Endodermal cell (in vitro differentiated cells): Measurements from ENCODE around the gene CSNK2A1. TPM values are rescaled to one million over a fixed set of nuclear protein-coding genes. Genes with fewer than 3 reads are reported as not detected.

Experiments used
- DNase-seq: peaks from one replicate; pipeline ENCODE4 v3.0.0-alpha.2; 2017
- H3K27ac ChIP-seq: 2 replicates; pipeline ENCODE4 v1.5.1; 2013; ENCODE audit warnings: mild to moderate bottlenecking, low read depth, low read length, moderate library complexity
- H3K27me3 ChIP-seq: 2 replicates; pipeline ENCODE4 v1.6.1; 2013; ENCODE audit warnings: mild to moderate bottlenecking, low read length, moderate library complexity; ENCODE audit not compliant: insufficient read depth, control insufficient read depth, poor library complexity, severe bottlenecking
- H3K36me3 ChIP-seq: 2 replicates; pipeline ENCODE4 v1.7.0; 2013; ENCODE audit warnings: mild to moderate bottlenecking, low read length, moderate library complexity; ENCODE audit not compliant: control insufficient read depth, insufficient read depth
- H3K4me1 ChIP-seq: one replicate; pipeline ENCODE4 v1.7.0; 2013; ENCODE audit warnings: low read length; ENCODE audit not compliant: control insufficient read depth, insufficient read depth
- H3K4me3 ChIP-seq: 2 replicates; pipeline ENCODE4 v1.5.1; 2013; ENCODE audit warnings: mild to moderate bottlenecking, low read length, moderate library complexity
- H3K9ac ChIP-seq: 2 replicates; pipeline ENCODE4 v1.6.1; 2013; ENCODE audit warnings: mild to moderate bottlenecking, low read length, moderate library complexity; ENCODE audit not compliant: poor library complexity, severe bottlenecking; ENCODE audit errors: extremely low read depth
- H3K9me3 ChIP-seq: 2 replicates; pipeline ENCODE4 v1.6.1; 2013; ENCODE audit warnings: mild to moderate bottlenecking, low read length, moderate library complexity; ENCODE audit not compliant: control insufficient read depth
- H3K27ac Mint-ChIP-seq: 2 replicates; pipeline ENCODE4 v1.8.0; 2020; ENCODE audit warnings: mixed read lengths
- H3K27me3 Mint-ChIP-seq: 2 replicates; pipeline ENCODE4 v1.8.0; 2021; ENCODE audit warnings: mild to moderate bottlenecking, mixed read lengths; ENCODE audit not compliant: insufficient read depth
- H3K36me3 Mint-ChIP-seq: 2 replicates; pipeline ENCODE4 v1.8.0; 2020; ENCODE audit warnings: low read depth, mixed read lengths
- H3K4me1 Mint-ChIP-seq: 2 replicates; pipeline ENCODE4 v1.8.0; 2020; ENCODE audit warnings: mixed read lengths
- H3K4me3 Mint-ChIP-seq: 2 replicates; pipeline ENCODE4 v1.8.0; 2020; ENCODE audit warnings: mild to moderate bottlenecking, moderate library complexity, mixed read lengths
- H3K9me3 Mint-ChIP-seq: 2 replicates; pipeline ENCODE4 v1.8.0; 2020; ENCODE audit warnings: mild to moderate bottlenecking, mixed read lengths
- CTCF ChIP-seq: fragments of 200-600 bp; sonication (generic); conservative IDR thresholded peaks from 2 replicates; pipeline ENCODE4 v1.5.0; 2021; ENCODE audit warnings: antibody characterized with exemption, mild to moderate bottlenecking
- WGBS, 2 experiments: methylation state at CpG; one replicate each; pipeline versions ENCODE4 v1.1.5 to v1.1.7; 2013; ENCODE audit warnings: missing lambda C conversion rate in 2 of 2, mixed read lengths in 1 of 2; ENCODE audit not compliant: insufficient coverage in 1 of 2, insufficient read length in 1 of 2; 5-methylcytosine and 5-hydroxymethylcytosine counted together
- total RNA-seq, 2 donors: library from RNA; stranded (reverse); fragmentation: NEBNext Ultra II Directional in 1 of 2; extraction: Animal tissue kit (Norgen Biotek cat#: 25700) in 1 of 2; gene quantifications; 2 replicates in 1 of 2; 3 replicates in 1 of 2; pipeline ENCODE4 v1.2.1, GENCODE V29; 2021

The CSNK2A1 gene
- total RNA-seq, 2 donors from 2014 or later = 202 to 239 TPM

- H3K27ac ChIP-seq = peak overlapping the region; percentile 32
- Mint-ChIP-seq H3K27me3 (no peaks in the 10 kb centered on the region), H3K4me1 (peaks cover 8% of the 10 kb centered on the region), H3K27ac (peak overlapping the region; percentile 81), H3K4me3 (no peak overlapping the region), H3K9me3 (no peaks in the 10 kb centered on the region), H3K36me3 (peaks cover 47% of the 10 kb centered on the region)
- H3K9ac ChIP-seq = no peak overlapping the region
- no peak overlapping the region for H3K4me3 ChIP-seq
- peak; percentile 89 for DNase-seq
- no peaks in the 10 kb centered on the region for H3K27me3 ChIP-seq
- no peaks in the 10 kb centered on the region for H3K9me3 ChIP-seq
- peaks cover 28% of the 10 kb centered on the region for H3K36me3 ChIP-seq
- peak; percentile 81 for TF ChIP-seq CTCF
- no peaks in the 10 kb centered on the region for H3K4me1 ChIP-seq
- 84 to 85% methylated on average over 12 to 17 of the region's 17 CpGs for WGBS, 2 experiments
These were observed 112.3 kb downstream of the CSNK2A1 start for GRCh38 chr20:431012-431904.

DNA sequence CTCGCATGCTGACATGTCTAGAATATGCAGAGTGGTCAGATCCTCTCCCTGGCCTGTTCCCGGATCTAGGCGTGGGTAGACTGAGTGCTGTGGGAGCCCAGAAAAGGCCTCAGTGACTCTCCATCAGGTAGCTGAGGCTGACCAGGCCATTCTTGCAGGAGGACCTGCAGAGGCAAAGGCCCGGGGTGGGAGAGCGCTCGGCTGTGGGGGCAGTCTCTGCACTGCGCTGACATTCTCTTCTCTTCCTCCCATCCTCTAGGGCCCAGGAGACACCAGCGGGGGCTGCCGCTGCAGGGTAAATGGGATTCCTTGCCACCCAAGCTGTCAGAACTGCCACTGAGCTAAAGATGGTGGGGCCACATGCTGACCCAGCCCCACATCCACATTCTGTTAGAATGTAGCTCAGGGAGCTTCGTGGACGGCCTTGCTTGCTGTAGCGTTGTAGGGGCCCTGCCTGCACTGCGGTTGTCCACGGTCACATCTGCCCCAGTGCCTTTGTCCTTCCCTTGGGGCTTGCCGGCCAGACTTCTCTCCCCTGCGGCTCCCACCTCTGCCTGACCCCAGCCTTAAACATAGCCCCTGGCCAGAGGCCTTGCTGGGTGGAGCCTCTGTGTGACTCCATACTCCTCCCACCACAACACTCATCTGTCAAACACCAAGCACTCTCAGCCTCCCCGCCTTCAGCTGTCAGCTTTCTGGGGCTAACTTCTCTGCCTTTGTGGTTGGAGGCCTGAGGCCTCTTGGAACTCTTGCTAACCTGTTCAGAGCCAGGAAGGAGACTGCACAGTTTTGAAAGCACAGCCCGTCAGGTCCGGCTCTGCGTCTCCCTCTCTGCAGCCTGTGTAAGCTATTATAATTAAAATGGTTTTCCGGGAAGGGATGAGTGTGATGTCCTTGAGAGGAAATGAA lies 113.2 kb downstream of the CSNK2A1 start:
- 94% methylated on average over 14 to 21 of the region's 21 CpGs for WGBS, 2 experiments
- Mint-ChIP-seq H3K9me3 (no peaks in the 10 kb centered on the region), H3K27ac (peak overlapping the region; percentile 81), H3K4me1 (peaks cover 8% of the 10 kb centered on the region), H3K36me3 (peaks cover 44% of the 10 kb centered on the region), H3K27me3 (no peaks in the 10 kb centered on the region), H3K4me3 (no peak overlapping the region)
- Histone ChIP-seq H3K9ac (no peak overlapping the region), H3K27ac (no peak overlapping the region), H3K36me3 (peaks cover 22% of the 10 kb centered on the region), H3K9me3 (no peaks in the 10 kb centered on the region), H3K4me3 (no peak overlapping the region), H3K4me1 (no peaks in the 10 kb centered on the region), H3K27me3 (no peaks in the 10 kb centered on the region)
- TF ChIP-seq CTCF = no peak
- no peak for DNase-seq

- Histone ChIP-seq H3K4me1 (no peaks in the 10 kb centered on the region), H3K27ac (no peak overlapping the region), H3K27me3 (no peaks in the 10 kb centered on the region), H3K4me3 (no peak overlapping the region), H3K36me3 (peaks cover 24% of the 10 kb centered on the region), H3K9ac (no peak overlapping the region), H3K9me3 (no peaks in the 10 kb centered on the region)
- peaks cover 48% of the 10 kb centered on the region for H3K36me3 Mint-ChIP-seq
- peak overlapping the region; percentile 10 for H3K27ac Mint-ChIP-seq
- WGBS, 2 experiments = 92 to 96% methylated on average over 8 to 14 of the region's 14 CpGs
- no peaks in the 10 kb centered on the region for H3K4me1 Mint-ChIP-seq
- no peaks in the 10 kb centered on the region for H3K9me3 Mint-ChIP-seq
- H3K27me3 Mint-ChIP-seq = no peaks in the 10 kb centered on the region
- peak; percentile 35 for TF ChIP-seq CTCF
- no peak overlapping the region for H3K4me3 Mint-ChIP-seq
- peak; percentile 69 for DNase-seq
These were observed 114.9 kb downstream of the CSNK2A1 start for GRCh38 chr20:428658-429200.
